Measurements from ENCODE around the gene TTC34. TPM values are rescaled to one million over a fixed set of nuclear protein-coding genes. Genes with fewer than 3 reads are reported as not detected.

The TTC34 gene
- polyA plus RNA-seq, 4 donors = 0.69 to 1.1 (median 0.85) TPM

DNA sequence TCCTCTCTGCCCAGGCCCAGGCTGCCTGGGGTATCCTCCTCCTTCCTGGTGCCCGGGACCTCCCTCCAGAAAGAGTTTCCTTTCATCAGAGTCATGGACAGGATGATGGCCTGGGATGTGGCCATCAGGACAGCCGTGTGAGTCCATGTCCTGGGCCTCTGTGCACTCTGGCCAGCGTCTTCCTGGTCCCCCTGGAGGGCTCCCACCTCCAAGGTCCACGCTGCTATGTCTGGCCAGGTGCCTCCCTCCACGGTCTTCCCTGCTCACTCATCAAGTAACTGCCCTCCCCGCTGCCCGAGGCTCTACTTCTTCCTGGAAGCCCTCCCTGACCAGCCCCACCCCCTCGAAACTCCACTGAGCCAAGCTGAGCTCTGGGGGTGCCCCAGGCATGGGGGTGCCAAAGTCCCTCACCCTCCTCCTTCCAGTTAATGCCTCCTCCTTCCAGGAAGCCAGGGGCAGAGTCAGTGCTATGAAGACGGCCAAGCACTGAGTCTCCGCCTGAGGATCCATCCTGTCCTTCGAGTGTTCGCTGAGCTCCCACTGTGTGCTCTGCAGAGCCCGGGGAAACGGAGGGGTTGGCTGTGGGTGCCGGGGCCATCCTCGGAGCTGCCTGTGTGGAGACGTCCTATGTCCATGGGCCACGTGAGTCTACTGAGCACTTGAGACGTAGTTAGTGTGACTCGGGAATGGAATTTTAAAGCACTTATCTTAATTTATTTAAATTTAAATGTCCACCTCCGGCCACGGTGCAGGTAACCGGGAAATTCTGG is 28.5 kb upstream of the TTC34 start:
- DNase-seq (ENCODE audit: low read depth in 4 of 4, low spot score in 3 of 4) = no peak

DNA sequence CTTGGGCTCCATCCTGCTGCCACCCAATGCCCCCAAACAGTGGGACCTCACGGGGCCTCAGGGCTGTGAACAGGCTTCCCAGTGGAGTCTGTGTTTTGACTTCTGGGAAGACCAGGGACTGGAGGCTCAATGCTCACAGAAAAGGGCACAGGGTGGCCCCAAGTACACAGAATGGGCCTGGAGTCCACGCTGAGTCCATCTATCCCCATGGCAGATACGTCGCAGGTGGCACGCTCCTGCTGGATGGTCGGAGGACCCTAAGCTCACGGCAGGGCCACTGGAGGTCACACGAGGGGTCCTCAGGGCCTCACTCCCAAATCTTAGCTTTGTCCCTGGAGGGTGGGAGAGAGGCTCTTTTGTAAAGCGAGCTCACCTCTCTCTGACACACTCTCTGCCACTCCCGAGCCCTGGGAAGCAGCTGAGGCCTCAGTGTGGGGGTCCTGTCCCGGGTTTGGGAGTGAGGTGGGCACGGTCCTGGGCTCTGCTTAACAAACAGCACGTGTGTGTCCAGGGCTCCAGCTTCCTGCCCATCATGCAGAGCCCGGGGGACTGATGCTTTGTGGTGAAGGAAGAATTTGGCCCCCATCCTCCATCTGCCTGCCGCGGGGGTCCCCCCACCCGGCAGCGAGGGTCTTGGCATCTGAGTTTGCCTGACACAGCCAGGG is 27.2 kb upstream of the TTC34 start:
- DNase-seq (ENCODE audit: low read depth in 4 of 4, low spot score in 3 of 4) = no peak

DNA sequence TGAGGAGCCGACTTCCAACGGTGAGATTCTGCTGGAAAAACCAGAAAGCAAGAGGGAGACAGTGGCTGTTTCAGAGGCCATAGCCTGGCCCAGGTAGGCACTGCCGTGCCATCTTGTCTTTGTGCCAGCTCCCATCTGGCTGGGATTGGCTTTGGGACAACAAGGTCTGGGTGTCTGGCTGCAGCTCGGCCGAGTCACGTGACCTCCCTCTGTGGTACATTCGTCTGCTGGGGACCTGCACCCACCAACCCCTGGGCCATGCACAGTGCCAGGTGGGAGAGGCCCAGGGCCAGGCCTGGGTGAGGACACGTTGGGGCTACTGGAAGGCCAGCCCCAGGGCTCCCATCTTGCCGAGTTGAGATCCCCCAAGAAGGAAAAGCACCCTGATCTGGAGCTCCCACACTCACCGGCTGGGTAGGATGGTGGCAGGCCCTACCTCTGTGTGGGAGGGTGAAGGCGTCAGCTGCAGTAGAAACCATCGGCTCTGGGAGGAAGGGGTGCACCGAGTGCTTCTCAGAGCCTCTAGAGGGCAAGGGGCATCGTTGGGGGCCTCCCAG is 25.3 kb upstream of the TTC34 start:
- no peak for DNase-seq (ENCODE audit: low read depth in 4 of 4, low spot score in 3 of 4)

DNA sequence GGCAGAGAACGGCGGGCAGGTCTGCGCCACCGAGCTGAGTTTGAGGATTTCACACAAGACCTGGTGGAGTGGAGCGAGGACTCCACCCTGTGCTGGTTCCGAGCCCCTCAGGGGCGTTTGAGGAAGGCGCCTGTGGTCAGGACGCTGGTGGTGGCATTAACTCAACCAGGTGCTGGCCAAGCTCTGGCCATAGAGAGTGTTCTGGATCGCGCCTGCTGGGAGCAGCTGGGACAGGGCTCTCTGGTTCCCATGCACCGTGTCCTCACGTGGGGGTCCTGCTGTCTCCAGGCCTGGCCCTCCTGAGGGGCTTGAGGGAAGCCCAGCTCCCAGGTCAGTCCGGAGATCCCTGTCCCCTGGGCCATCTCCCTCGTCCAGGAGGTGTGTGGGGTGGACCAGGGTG is 24.8 kb upstream of the TTC34 start:
- DNase-seq (ENCODE audit: low read depth in 4 of 4, low spot score in 3 of 4) = no peak

DNA sequence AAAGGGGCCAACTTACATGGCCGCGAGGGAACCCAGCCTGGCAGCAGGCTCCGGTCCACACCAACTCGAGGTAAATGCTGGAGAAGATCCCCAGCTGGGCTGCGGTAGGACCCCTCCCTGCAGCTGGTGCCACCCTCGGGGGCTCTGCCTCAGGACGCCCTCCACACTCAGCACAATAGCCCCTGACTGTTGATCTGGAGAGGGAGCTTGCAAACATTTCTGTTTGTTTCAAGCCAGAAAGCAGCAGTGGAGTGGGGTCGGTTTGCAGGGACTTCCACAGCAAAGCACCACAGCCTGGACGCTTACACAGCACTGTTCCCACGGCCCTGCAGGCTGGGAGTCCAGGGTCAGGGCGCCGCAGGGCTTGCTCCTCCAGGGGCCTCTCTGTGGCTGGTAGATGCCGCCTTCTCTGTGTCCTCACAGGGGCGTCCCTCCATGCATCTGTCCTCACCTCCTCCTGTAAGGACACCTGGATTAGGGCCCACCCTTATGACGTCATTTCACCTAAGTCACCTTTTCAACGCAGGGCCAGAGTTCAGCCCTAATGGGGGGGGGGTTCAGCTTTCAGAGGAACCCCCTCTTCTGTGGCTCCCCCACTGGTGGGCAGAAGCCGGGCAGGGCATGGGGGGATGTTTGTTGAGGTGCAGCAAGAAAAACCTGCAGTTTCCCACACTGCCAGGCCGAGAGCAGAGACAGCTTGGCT is 24.1 kb upstream of the TTC34 start:
- no peak for DNase-seq (ENCODE audit: low read depth in 4 of 4, low spot score in 3 of 4)

DNA sequence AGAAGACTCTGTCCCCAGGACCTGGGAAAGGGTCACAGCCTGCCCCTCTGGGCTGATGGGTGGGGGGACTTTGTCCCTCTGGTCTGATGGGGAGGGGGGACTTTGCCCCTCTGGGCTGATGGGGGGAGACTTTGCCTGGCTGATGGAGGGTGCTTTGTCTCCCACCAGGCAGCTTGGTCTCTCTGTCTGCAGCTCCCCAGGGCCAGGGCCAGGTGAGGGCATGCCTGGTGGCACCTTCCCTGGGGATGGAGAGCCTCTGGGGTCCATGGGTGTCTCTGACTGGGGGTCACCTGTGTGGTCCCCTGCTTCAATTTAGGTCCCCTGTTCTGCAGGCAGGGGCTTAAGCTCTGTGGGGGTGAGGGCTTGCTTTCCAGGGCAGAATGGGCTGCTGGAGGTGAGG is 23.5 kb upstream of the TTC34 start:
- no peak for DNase-seq (ENCODE audit: low read depth in 4 of 4, low spot score in 3 of 4)

DNA sequence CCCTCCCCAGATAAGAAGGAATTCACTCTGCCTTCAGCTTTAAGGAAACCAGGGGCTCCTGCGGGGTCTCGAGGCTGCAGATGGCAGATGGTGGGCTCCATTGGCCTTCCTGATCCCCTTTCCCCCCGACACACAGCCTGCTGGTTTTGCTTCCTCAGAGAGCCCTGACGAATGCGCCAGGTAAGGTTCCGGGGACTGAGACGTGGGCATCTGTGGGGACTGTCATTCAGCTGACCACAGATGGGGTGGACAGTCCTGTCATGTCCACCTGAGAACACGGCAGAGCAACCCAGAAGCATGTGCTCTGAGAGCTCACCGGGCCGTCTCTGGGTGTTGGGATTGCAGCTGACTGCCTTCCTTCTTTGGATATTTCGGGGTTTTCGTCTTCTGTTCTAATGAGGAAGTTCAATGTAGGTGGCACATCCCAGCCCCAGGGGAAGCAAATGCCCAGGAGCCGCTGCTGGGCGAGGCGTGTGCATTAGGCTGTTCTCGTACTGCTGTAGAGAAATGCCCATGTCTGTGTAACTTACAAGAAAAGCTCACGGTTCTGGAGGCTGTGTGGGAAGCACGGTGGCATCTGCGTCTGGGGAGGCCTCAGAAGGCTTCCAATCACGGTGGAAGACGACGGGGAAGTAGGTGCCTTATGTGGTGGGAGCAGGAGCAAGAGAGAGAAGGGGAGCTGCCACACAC is 22.6 kb upstream of the TTC34 start:
- no peak for DNase-seq (ENCODE audit: low read depth in 4 of 4, low spot score in 3 of 4)

DNA sequence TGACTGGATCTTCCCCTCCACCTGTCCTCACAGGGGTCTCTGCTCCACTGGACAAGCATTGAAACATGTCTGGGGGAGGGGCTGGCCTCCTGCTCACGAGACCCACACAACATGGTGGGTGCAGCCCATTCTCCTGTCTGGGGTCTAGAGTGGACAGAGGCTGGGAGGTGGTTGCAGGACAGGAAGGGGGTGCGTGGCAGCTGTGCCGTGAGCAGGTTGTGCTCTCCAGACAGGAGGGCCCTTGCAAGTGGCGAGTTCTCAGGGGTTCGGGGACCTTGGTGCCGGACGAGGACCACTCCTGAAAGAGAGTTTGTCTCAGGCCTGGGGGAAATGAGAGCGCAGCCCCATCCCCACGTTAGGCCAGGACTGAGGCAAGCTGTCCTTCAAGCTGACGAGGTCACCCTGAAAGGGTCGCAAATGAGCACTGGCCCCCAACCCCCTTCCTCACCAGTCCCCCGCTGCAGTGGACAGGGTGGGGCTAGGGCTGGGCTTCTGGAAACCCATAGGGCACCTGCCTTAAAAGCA is 21.2 kb upstream of the TTC34 start:
- DNase-seq (ENCODE audit: low read depth in 4 of 4, low spot score in 3 of 4) = no peak

DNA sequence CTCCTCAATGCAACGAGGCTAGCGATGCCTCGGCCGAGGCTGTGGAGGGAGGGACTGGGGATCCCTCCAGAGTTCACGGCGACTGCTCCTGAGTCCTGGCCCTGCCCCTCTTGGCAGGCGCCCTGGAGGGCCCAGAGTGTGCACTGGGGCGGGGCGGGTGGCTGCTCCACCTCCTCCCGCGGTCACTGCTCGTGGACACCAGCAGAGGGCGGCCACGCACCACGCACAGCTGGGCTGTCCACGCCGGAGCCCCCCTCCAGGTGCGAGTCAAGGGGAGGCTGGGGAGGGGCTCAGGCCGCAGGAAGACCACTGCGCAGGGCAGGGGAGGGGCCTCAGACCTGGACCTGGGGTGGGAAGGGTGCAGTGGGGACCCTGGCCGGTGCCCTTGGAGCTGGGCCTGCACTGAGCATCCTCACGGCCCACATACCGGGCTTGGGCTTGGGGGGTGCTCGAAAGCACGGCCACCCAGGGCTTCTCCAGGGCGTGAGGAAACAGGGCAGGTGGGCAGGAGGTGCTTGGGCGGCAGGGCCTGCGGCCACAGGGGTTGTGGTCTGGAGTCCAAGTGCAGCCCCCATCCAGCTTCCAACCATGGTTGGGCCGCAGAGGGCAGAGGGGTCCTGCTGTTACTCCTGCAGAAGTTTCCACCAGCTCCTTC is 20.6 kb upstream of the TTC34 start:
- peak in 1 of 4 donors; percentile 34 for DNase-seq (ENCODE audit: low read depth in 4 of 4, low spot score in 3 of 4)

DNA sequence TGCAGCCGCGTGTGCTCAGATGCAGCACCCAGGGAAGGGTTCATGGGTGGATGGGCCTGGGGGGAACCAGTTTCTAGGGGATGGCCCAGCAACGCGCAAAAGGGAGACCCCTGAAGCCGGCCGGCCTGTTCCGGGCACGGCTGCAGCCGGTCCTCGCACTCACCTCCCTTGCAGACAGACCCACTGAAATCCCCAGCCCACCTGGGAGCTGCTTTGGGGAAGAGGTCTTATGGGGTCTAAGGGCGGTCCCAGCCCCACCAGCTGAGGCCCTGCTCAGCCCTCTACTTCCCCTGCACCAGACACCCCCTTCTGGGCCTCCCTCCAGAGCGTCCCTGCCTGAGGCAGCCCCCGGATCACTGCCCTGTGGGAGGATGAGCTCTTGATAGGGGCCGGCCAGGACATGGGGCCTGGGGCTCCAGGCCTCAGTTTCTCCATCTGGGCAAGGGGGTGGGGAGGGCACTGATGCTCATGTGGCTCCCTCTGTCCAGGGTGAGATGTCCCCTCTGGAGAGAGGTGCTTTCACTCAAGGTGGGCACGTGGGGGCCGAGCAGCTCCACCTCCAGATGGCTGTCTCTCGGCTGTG is 20.0 kb upstream of the TTC34 start:
- no peak for DNase-seq (ENCODE audit: low read depth in 4 of 4, low spot score in 3 of 4)

DNA sequence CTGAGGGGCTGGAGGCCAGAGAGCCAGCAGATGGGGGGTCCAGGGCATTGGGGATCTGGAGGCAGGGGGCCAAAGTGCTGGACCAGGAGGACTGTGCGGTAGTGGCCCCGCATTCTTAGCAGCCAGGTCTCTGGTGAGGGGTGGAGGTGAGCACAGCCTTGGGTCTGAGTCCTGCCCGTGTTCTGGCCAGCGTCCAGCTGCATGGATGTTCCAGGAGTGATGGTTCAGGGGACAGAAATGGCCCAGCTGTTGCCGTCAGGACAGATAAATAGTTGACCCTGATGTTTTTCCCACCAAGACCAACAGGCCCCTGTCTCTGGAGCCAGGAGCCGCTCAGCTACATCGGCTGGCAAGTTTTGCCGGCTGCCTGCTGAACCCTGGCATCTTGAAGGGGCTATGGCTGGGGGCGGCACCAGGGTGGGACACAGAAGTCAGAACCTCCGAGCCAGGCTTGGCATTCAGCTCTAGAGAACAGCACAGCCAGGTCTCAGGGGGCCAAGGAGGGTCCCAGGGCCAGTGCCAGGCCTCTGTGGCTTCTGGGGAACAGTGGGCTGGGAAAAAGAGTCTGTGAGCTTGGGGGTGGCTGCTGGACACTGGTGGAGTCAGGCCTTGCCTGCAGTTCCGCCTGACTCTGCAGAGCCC is 19.4 kb upstream of the TTC34 start:
- no peak for DNase-seq (ENCODE audit: low read depth in 4 of 4, low spot score in 3 of 4)

DNA sequence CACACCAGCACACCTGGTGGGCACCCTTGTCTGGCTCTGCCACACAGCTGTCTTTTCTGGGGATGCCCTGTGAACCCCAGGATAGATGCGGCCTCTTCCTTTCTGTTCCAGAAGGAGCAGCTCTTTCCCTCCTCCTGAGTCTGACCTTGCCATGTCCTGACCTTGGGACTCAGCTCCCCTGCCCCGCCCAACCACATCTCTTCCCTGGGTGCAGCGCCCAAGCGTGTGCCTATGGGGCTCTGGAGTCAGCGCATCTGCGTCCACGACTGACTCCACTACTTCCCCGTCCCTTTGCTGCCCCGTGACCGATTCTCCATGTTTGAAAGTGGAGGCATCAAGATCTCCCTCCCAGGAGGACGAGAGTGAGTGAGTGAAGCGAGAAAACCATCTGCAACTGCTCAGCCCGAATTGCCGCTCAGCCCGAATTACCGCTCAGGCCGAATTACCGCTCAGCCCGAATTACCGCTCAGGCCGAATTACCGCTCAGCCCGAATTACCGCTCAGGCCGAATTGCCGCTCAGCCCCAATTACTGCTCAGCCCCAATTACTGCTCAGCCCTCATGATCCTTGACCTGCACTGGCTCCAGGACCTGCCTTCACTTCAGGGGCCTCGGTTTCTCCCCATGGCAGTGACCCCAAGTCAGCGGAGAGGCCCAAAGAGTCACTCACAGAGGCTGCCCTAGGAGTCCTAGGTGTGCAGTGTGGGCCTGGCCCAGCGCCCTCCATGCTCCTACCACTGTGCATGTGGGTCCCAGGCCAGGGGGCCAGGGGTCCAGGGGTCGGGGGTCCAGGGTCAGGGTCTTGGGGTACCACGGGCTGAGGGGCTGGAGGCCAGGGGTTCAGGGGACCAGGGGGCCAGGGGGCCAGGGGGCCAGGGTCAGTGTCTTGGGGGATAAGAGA is 18.6 kb upstream of the TTC34 start:
- no peak for DNase-seq (ENCODE audit: low read depth in 4 of 4, low spot score in 3 of 4)

DNA sequence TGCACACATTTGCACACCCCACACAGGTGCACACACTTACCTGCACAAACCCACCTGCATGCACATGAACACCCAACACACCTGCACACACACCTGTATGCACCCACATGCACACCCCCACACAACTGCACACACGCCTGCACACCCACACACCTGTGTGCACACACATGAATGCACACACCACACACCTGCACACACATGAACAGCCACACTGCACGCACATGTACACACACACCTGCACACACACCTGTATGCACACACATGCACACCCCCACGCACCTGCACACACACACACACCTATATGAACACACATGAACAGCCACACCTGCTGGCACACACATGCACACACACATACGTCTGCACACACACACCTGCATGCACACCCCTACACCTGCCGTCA is 17.9 kb upstream of the TTC34 start:
- DNase-seq (ENCODE audit: low read depth in 4 of 4, low spot score in 3 of 4) = no peak

DNA sequence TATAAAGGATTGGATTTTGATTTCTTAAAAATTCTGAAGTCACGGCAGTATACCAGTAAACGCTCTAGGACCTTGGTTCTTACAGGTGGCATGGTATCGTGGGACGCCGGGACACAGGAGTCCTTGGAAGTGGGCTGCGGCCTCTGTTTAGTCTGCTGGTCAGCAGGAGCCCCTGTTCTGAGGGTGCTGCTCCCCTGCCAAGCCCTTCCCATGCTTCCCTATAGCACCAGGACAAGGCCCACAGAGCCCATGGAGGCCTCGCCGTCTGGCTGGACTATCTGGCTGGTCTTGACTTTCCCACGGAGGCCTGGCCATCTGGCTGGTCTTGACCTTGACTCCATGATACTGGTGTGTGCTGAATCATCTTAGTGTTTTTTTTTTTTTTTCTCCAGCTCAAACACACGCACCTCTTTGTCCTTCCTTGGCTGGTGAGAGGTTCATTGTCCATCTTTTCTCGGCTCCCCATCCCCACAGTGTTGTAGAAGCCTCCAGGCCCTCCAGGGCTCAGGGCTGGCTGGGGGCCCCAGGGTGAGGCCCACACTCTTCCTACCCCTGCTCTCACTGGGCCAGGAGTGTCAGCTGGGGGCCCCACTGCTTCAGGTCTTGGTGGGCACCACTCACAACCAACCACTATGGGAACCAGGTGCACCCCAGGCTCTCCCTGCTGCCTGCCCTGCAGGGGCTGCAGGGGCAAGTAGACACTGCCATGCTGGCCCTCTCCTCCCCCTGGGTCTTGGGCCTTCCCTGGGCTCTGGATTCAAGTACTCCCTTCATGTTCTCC is 16.5 kb upstream of the TTC34 start:
- DNase-seq (ENCODE audit: low read depth in 4 of 4, low spot score in 3 of 4) = no peak

DNA sequence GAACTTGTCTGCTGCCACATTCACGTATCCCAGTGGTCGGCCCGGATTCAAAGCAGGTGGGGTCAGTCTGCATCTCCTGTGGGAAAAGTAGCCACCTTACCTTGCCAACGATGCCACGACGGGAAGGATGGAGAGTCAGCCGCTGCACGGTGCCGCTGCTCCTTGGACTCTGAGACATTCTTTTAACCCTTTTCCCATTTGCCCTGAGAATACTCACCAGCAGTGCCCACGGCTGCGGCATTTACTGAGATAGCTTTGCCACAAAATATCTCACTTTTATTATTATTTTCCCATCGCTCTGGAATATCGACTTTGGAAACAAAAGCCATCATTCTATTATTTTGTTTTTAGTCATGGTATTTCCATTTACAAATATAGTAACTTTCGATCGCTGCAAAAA is 15.3 kb upstream of the TTC34 start:
- no peak for DNase-seq (ENCODE audit: low read depth in 4 of 4, low spot score in 3 of 4)

DNA sequence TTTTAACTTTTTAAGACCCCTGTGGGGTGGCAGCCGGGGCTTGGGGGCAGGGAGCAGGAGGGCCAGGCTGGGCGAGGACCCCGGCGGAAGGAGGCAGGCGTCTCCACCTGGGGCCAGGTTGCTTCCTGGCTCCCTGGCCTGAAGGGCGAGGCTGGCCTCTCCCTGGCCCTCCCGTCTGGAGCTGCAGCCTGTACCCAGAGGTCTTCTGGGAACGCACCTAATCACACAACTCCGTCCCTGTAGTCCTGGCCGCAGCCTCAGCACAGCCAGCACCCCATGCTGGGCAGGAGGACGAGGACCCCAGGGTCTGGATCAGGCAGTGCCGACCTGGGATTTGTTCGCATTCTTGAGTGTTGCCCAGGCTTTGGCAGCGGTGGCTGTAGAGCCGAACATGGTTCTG is 14.1 kb upstream of the TTC34 start:
- DNase-seq (ENCODE audit: low read depth in 4 of 4, low spot score in 3 of 4) = no peak

DNA sequence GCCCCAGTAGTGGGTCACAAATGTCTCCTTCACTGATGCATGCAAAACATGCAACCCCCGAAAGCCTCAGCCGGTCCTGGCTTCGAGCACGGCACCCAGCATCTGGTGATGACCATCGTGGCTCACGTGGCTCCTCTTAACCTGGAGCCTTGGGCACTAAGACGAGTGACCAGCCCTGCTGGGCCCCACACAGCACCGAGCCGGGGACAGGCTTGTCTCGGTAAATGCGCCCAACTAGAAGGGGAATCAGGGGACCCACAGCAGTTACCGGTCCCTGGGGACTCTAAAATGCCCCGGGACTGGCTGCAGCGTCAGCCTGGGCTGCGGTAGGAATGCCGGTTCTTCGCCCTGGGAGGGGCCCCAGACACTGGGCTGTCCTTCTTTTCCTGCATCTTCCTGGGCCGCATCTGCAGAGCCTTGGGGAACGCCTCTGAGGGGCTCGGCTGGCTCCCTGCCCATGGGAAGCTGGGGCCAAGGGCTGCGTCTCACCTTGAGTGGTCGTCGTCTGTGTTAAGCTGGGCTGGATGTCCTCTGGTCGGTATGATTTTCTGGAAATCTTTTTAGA is 13.1 kb upstream of the TTC34 start:
- DNase-seq (ENCODE audit: low read depth in 4 of 4, low spot score in 3 of 4) = no peak
